K562 (cell line): Measurements from ENCODE around the gene PTRHD1. TPM values are rescaled to one million over a fixed set of nuclear protein-coding genes. Genes with fewer than 3 reads are reported as not detected.
A peak's percentile ranks its signal among the peaks of the same experiment; 100 is the strongest.

Source experiments
- ARID1B ChIP-seq: fragments of 450-650 bp; IDR thresholded peaks from 2 replicates; pipeline ENCODE4 v1.6.1; 2016; ENCODE audit warnings: antibody characterized with exemption, mild to moderate bottlenecking, inconsistent platforms
- CBX1 ChIP-seq: sonication (generic); IDR thresholded peaks from 2 replicates; pipeline ENCODE4 v1.6.1; 2016; ENCODE audit warnings: antibody characterized with exemption, low read depth, mild to moderate bottlenecking
- DPF2 ChIP-seq: fragments of 450-650 bp; IDR thresholded peaks from 2 replicates; pipeline ENCODE4 v1.6.1; 2016
- POLR2G ChIP-seq: fragments of 200-400 bp; formaldehyde crosslinking; IDR thresholded peaks from 2 replicates; pipeline ENCODE4 v1.6.1; 2017; ENCODE audit warnings: low read depth, mild to moderate bottlenecking, antibody characterized with exemption, low read length, moderate library complexity
- STAT5A ChIP-seq: IDR thresholded peaks from 2 replicates; pipeline ENCODE4 v1.6.1; 2012; ENCODE audit warnings: low read length, inconsistent platforms, borderline replicate concordance
- ZBTB1 ChIP-seq: sonication (generic); formaldehyde crosslinking; IDR thresholded peaks from 2 replicates; pipeline ENCODE4 v1.8.1; 2023; ENCODE audit warnings: missing genetic modification reagents, low read depth, mild to moderate bottlenecking, borderline replicate concordance
- polyA plus RNA-seq, 8 experiments: library from polyadenylated mRNA; depleted of rRNA in 4 of 8; stranded (reverse) in 5 of 8; unstranded in 3 of 8; fragments of >200 nt; fragmentation: Nextera tagmentation in 2 of 8; fragmentation: Illumina TruSeq in 1 of 8; extraction: Ambion mirVana in 2 of 8; extraction: Trizol in 1 of 8; gene quantifications; 2 replicates each; pipeline versions ENCODE4 v1.2.1 to v1.2.3, GENCODE V29; 2011 to 2014; ENCODE audit warnings: inconsistent platforms in 1 of 8, missing spikeins in 1 of 8
- total RNA-seq, 7 experiments: library from RNA; depleted of rRNA in 6 of 7; stranded (reverse); fragments of >200 nt in 6 of 7; fragmentation: Illumina TruSeq in 2 of 7; extraction: Trizol in 2 of 7; gene quantifications; 2 replicates each; pipeline versions ENCODE4 v1.2.1 to v1.2.3, GENCODE V29; 2011 to 2021; ENCODE audit warnings: low replicate concordance in 1 of 7
- TF ChIP-seq, protein P1 (sequence below): fragments of 250-450 bp; sonication (Bioruptor Pico); IDR thresholded peaks from 2 replicates; pipeline ENCODE4 v1.6.1; 2021; ENCODE audit warnings: mild to moderate bottlenecking
- TF ChIP-seq, protein P2 (sequence below): fragments of 450-650 bp; IDR thresholded peaks from 2 replicates; pipeline ENCODE4 v1.6.1; 2017; ENCODE audit warnings: antibody characterized with exemption, mild to moderate bottlenecking
- TF ChIP-seq, protein P3 (sequence below): fragments of 450-650 bp; IDR thresholded peaks from 2 replicates; pipeline ENCODE4 v1.6.1; 2018; ENCODE audit not compliant: partially characterized antibody
- TF ChIP-seq, protein P4 (sequence below): sonication (generic); formaldehyde crosslinking; IDR thresholded peaks from 2 replicates; pipeline ENCODE4 v1.8.0; 2023; ENCODE audit warnings: missing genetic modification reagents, mild to moderate bottlenecking, borderline replicate concordance

Gene PTRHD1
- total and polyA plus RNA-seq, 9 of the 15 experiments (the other 6 are each of a cell fraction or from before 2014, with no cell fraction given): 15.8 to 83.2 (median 46.6) TPM

DNA sequence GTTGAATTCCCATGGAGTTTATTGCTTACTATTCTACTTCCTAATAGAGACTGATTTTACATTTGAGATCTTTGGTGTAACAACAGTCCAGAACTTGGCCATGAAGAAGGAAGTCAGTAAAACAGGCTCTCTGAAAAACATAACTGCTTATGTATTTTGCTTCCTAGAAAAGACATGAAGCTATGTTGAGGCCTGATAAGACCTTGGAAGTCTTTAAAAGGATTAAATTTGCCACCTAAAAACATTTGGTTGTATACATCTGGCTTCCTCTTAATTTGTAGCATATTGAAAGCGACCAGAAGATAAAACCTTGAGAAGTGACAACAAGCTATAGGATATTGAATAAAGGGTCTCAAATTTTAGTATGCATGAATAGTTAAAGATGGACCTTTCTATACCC, 36.4 kb downstream of the PTRHD1 start (continued):
- TF ChIP-seq, protein P1, sequence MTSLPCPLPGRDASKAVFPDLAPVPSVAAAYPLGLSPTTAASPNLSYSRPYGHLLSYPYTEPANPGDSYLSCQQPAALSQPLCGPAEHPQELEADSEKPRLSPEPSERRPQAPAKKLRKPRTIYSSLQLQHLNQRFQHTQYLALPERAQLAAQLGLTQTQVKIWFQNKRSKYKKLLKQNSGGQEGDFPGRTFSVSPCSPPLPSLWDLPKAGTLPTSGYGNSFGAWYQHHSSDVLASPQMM (CRISPR knock-in tag): no peak
- no peak for TF ChIP-seq POLR2G
- no peak for TF ChIP-seq ZBTB1 (CRISPR knock-in tag)
- TF ChIP-seq STAT5A: no peak
- TF ChIP-seq, protein P2, sequence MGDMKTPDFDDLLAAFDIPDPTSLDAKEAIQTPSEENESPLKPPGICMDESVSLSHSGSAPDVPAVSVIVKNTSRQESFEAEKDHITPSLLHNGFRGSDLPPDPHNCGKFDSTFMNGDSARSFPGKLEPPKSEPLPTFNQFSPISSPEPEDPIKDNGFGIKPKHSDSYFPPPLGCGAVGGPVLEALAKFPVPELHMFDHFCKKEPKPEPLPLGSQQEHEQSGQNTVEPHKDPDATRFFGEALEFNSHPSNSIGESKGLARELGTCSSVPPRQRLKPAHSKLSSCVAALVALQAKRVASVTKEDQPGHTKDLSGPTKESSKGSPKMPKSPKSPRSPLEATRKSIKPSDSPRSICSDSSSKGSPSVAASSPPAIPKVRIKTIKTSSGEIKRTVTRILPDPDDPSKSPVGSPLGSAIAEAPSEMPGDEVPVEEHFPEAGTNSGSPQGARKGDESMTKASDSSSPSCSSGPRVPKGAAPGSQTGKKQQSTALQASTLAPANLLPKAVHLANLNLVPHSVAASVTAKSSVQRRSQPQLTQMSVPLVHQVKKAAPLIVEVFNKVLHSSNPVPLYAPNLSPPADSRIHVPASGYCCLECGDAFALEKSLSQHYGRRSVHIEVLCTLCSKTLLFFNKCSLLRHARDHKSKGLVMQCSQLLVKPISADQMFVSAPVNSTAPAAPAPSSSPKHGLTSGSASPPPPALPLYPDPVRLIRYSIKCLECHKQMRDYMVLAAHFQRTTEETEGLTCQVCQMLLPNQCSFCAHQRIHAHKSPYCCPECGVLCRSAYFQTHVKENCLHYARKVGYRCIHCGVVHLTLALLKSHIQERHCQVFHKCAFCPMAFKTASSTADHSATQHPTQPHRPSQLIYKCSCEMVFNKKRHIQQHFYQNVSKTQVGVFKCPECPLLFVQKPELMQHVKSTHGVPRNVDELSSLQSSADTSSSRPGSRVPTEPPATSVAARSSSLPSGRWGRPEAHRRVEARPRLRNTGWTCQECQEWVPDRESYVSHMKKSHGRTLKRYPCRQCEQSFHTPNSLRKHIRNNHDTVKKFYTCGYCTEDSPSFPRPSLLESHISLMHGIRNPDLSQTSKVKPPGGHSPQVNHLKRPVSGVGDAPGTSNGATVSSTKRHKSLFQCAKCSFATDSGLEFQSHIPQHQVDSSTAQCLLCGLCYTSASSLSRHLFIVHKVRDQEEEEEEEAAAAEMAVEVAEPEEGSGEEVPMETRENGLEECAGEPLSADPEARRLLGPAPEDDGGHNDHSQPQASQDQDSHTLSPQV: 0 out of 2 replicates have a peak, but pooled peaks have one; percentile 36
- TF ChIP-seq ARID1B: peak; percentile 59
- TF ChIP-seq, protein P3, sequence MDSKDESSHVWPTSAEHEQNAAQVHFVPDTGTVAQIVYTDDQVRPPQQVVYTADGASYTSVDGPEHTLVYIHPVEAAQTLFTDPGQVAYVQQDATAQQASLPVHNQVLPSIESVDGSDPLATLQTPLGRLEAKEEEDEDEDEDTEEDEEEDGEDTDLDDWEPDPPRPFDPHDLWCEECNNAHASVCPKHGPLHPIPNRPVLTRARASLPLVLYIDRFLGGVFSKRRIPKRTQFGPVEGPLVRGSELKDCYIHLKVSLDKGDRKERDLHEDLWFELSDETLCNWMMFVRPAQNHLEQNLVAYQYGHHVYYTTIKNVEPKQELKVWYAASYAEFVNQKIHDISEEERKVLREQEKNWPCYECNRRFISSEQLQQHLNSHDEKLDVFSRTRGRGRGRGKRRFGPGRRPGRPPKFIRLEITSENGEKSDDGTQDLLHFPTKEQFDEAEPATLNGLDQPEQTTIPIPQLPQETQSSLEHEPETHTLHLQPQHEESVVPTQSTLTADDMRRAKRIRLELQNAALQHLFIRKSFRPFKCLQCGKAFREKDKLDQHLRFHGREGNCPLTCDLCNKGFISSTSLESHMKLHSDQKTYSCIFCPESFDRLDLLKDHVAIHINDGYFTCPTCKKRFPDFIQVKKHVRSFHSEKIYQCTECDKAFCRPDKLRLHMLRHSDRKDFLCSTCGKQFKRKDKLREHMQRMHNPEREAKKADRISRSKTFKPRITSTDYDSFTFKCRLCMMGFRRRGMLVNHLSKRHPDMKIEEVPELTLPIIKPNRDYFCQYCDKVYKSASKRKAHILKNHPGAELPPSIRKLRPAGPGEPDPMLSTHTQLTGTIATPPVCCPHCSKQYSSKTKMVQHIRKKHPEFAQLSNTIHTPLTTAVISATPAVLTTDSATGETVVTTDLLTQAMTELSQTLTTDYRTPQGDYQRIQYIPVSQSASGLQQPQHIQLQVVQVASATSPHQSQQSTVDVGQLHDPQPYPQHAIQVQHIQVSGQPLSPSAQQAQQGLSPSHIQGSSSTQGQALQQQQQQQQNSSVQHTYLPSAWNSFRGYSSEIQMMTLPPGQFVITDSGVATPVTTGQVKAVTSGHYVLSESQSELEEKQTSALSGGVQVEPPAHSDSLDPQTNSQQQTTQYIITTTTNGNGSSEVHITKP: peak; percentile 30
- TF ChIP-seq DPF2: peak; percentile 26; the same call in 1 of the 2 replicates
- TF ChIP-seq, protein P4, sequence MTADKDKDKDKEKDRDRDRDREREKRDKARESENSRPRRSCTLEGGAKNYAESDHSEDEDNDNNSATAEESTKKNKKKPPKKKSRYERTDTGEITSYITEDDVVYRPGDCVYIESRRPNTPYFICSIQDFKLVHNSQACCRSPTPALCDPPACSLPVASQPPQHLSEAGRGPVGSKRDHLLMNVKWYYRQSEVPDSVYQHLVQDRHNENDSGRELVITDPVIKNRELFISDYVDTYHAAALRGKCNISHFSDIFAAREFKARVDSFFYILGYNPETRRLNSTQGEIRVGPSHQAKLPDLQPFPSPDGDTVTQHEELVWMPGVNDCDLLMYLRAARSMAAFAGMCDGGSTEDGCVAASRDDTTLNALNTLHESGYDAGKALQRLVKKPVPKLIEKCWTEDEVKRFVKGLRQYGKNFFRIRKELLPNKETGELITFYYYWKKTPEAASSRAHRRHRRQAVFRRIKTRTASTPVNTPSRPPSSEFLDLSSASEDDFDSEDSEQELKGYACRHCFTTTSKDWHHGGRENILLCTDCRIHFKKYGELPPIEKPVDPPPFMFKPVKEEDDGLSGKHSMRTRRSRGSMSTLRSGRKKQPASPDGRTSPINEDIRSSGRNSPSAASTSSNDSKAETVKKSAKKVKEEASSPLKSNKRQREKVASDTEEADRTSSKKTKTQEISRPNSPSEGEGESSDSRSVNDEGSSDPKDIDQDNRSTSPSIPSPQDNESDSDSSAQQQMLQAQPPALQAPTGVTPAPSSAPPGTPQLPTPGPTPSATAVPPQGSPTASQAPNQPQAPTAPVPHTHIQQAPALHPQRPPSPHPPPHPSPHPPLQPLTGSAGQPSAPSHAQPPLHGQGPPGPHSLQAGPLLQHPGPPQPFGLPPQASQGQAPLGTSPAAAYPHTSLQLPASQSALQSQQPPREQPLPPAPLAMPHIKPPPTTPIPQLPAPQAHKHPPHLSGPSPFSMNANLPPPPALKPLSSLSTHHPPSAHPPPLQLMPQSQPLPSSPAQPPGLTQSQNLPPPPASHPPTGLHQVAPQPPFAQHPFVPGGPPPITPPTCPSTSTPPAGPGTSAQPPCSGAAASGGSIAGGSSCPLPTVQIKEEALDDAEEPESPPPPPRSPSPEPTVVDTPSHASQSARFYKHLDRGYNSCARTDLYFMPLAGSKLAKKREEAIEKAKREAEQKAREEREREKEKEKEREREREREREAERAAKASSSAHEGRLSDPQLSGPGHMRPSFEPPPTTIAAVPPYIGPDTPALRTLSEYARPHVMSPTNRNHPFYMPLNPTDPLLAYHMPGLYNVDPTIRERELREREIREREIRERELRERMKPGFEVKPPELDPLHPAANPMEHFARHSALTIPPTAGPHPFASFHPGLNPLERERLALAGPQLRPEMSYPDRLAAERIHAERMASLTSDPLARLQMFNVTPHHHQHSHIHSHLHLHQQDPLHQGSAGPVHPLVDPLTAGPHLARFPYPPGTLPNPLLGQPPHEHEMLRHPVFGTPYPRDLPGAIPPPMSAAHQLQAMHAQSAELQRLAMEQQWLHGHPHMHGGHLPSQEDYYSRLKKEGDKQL: no peak
- no peak for TF ChIP-seq CBX1
